NCI-H1694 treated with DMSO at 0.1 percent for 48 hours (cell line): ENCODE measurements around the gene SYTL5.

ENCODE experiments used
- DNase-seq: peaks from one replicate; lab custom pipeline; 2025; lab: John Stamatoyannopoulos, UW

SYTL5 gene

DNA sequence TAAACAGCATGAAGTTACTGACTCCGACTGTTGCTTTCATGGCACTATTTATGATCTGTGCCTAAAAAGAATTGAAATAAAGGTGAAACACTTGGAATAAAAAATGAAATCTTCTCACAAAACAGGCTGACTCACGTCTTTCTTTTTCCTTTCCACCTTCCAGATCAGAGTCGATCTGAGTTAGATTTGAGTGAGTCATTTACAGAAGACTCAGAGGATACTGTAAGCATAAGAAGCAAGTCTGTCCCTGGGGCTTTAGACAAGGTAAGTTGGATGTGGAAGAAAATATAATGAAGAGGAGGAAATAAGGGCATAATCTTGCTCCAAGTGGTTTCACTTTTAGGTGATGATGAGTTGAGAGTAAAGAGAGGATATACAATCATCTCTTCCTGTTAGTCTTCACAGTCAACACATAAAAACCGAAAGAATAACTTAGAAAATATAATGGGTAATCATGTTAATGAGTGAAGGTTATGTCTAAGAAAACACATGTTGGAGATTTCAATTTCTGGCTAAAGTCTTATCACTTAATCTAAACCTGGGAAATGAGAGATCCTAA lies 89.7 kb downstream of the SYTL5 start:
- DNase-seq: no peak

- DNase-seq: no peak
Measured at GRCh38 chrX:38099688-38100087, 93.3 kb downstream of the SYTL5 start.

DNA sequence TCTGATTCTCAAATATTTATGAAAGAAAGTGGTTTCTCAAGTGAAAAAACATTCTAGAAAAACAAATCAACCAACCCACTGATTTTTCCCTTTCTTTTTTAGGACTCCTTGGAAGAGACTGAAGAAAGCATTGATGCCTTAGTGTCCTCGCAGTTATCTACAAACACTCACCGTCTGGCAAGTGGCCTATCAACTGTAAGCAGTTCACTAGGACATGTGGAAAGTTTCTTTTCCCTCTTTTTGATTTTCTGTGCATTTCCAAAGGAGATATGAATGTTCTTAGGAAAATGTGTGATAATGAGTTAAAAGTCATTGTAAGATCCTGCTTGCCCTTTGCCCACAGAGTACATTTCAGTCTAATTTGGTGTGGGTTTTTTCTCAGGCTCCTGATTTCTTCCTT lies 95.9 kb downstream of the SYTL5 start:
- no peak for DNase-seq

GRCh38 chrX:38102875-38103274 lies 96.5 kb downstream of the SYTL5 start:
- DNase-seq: no peak

DNA sequence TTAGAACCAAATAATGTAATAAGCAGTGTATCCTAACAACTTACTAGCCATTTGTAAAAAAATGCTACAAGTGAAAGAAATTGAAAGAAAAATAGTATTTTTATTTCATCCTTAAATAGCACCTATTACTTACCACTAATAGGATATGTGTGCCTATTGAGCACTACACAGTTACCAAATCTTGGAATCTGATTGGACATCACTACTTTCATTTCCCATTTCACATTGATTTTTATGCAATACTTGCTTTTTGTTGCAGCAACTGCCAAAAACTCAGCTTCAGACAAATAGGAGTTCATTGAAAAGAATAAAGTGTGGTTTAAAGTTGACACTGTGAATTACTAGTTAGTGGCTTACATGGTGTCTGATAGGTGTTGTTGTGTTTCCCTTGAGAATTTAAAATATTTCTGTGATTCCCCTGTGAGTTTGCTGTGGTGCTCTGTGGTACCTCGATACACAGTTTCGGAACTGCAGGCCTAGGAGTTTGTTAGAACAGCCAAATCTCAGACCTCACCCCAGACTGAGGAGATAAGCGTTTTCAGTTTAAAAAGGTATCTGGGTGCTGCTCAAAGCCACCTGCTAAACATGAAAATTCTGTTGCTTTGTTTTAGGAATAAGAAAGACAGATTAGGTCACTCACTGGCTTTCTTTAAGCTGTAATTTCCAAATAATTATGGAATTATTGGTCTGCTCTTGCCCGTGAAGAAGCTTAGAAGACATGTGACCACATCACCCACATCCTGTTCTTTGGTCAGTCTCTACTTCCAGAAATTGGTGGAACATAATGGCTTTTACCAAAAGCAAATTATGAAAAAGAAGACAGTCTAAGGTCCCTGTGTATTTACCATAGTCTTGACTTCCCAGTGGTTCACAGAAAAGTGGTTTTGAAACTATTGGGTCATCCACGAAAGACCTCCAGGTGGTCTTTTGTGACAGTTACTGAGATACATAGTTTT lies 97.8 kb downstream of the SYTL5 start:
- no peak for DNase-seq

DNA sequence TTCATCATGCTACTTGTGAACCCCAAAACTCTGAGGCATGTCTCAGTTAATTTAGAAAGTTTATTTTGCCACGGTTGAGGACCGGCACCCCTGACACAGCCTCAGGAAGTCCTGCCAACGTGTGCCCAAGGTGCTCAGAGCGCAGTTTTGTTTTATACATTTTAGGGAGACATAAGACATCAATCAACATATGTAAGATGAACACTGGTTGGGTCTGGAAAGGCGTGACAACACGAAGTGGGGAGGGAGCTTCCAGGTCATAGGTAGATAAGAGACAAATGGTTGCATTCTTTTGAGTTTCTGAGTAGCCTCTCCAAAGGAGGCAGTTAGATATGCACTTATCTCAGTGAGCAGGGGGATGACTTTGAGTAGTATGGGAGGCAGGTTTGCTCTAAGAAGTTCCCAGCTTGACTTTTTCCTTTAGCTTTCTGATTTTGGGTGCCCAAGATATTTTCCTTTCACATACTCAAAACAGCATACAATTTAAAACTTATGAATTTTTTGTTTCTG lies 98.9 kb downstream of the SYTL5 start:
- DNase-seq: no peak

DNA sequence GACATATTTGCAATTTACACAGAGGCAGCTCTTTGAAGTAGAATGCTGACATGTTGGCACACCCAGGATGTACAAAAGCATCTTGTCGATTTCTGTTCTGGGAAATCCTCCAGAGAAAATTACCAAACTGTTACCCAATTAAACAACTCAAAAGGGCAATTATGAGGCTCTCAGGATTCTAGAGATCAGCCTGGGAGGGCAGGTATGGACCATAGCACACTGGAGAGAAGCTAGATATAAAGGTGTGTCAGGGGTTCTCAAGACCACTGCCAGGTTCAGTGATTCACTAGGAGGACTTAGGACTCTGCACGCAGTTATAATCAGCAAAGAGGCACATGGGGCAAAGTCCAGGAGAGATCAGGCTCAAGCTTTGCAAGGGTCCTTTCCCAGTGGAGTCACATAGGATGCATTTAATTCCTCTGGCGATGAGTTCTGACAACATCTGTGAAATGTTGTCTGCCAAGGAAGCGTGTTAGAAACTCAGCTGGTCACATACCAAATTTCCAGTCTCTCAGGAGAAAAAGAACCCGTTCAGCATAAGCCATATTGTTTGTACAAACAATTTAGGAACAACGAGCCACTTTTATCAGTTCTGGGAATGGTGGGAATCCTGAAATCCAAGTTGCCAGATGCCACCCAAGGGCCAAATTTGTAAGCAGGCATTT lies 100.8 kb downstream of the SYTL5 start:
- DNase-seq: peak; percentile 82

- no peak for DNase-seq
Measured at GRCh38 chrX:38108364-38108763, 102.0 kb downstream of the SYTL5 start.

- DNase-seq: peak; percentile 97
Measured at GRCh38 chrX:38109042-38109898, 102.9 kb downstream of the SYTL5 start.

DNA sequence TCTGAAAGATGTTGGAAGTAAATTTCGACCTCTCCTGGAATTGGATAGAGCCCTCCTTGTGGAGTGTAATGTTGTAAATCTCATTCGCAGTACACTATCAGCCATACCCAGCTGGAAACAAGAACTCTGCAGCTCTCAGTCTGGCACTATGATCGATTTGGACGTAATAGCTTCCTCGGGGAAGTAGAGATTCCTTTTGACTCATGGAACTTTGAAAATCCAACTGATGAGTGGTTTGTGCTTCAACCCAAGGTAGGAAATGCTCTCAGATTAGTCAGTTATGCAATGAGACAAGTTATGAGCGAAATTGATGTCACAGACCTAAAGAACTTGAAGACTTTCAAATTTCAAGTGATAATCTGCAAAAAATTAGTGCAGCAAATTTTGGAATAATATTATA lies 103.9 kb downstream of the SYTL5 start:
- DNase-seq: peak; percentile 30

- DNase-seq: no peak
Measured at GRCh38 chrX:38111196-38111595, 104.8 kb downstream of the SYTL5 start.

GRCh38 chrX:38112566-38112965 lies 106.2 kb downstream of the SYTL5 start:
- DNase-seq: no peak

DNA sequence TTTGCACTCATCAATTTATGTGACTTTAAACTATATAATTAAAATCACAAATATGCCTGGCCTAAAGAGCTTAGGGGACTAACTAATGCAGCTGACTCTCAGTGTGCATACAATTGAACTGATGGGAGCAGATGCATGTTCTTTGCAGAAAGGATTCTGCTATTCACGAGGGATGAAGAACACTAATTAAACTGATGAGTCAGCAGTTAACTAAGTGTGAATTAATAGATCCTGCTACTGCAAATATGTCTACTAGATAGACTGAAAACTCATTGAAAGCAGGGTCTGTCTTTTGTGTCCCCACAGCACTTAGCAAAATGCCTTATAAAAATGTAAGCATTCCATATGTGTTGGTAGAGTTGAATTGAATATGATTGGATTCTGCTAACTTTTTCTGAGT lies 110.4 kb downstream of the SYTL5 start:
- DNase-seq: peak; percentile 48

GRCh38 chrX:38117485-38117884 lies 111.1 kb downstream of the SYTL5 start:
- DNase-seq: peak; percentile 92

GRCh38 chrX:38124000-38124399 lies 117.6 kb downstream of the SYTL5 start:
- no peak for DNase-seq

DNA sequence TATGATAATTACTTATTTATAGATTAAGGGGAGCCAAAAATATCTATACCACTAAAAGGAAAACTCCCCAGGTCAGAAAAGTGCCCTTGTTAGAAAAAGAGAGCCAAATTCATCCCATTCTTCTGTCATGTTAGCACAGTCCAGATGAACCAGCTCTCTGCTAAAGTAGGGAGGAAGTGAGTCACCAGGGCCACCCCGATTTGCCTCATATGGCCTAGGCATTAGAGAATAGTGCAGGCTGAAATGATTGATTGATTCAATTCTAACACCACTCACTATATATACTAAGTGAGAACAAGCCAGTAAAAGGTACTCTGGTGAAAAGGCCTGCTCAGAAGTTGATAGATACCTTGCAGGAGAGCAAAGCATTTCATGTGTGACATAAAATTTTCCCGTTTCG lies 119.8 kb downstream of the SYTL5 start:
- DNase-seq: no peak

GRCh38 chrX:38127961-38128360 lies 121.6 kb downstream of the SYTL5 start:
- DNase-seq: no peak

DNA sequence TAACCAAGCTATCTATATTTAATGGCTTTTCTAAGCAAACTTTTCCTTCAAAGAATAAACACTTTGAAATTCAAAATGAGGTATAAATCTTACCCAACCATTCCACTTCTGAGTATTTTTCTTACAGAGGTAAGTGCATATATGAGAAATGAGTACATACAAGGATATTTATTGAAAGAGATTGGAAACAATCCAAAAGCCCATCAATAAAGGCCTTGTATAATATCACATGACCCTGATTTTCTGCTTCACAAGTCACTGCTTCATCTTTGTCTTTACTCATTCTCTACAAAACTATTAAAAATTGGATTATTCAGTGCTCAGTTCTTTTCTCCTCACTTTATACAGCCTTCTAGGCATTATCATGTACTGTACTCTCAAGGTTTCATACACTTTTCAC lies 123.0 kb downstream of the SYTL5 start:
- DNase-seq: no peak

- no peak for DNase-seq
Measured at GRCh38 chrX:38138157-38138891, 132.0 kb downstream of the SYTL5 start.

GRCh38 chrX:38138900-38139299 lies 132.5 kb downstream of the SYTL5 start:
- DNase-seq: no peak

GRCh38 chrX:38142610-38143009 lies 136.3 kb downstream of the SYTL5 start:
- DNase-seq: no peak
